HepG2 (cell line): ENCODE results near the gene KSR1. TPM values are rescaled to one million over a fixed set of nuclear protein-coding genes. Genes with fewer than 3 reads are reported as not detected.
A peak's percentile ranks its signal among the peaks of the same experiment; 100 is the strongest.

Source experiments
- BCL6 ChIP-seq: IDR thresholded peaks from 2 replicates; pipeline ENCODE4 v1.6.1; 2016; ENCODE audit warnings: missing genetic modification reagents, missing compliant biosample characterization
- CENPX ChIP-seq: sonication (generic); formaldehyde crosslinking; IDR thresholded peaks from 2 replicates; pipeline ENCODE4 v1.9.0; 2021; ENCODE audit warnings: mild to moderate bottlenecking, missing genetic modification reagents, moderate library complexity
- CHCHD3 ChIP-seq: sonication (generic); formaldehyde crosslinking; IDR thresholded peaks from 2 replicates; pipeline ENCODE4 v1.8.0; 2022; ENCODE audit warnings: mild to moderate bottlenecking, missing genetic modification reagents, moderate library complexity
- HDAC2 ChIP-seq: sonication (generic); formaldehyde crosslinking; IDR thresholded peaks from 2 replicates; pipeline ENCODE4 v1.4.0; 2020; ENCODE audit warnings: missing genetic modification reagents
- IRX3 ChIP-seq: sonication (generic); formaldehyde crosslinking; IDR thresholded peaks from 2 replicates; pipeline ENCODE4 v1.8.1; 2023; ENCODE audit warnings: mild to moderate bottlenecking, low read depth, missing genetic modification reagents, borderline replicate concordance
- JARID2 ChIP-seq: sonication (generic); formaldehyde crosslinking; IDR thresholded peaks from 2 replicates; pipeline ENCODE4 v1.8.1; 2023; ENCODE audit warnings: missing genetic modification reagents, inconsistent platforms; ENCODE audit not compliant: insufficient replicate concordance
- MTF1 ChIP-seq: sonication (generic); formaldehyde crosslinking; IDR thresholded peaks from 2 replicates; pipeline ENCODE4 v1.5.0; 2020; ENCODE audit warnings: missing genetic modification reagents
- MYNN ChIP-seq: sonication (generic); formaldehyde crosslinking; IDR thresholded peaks from 2 replicates; pipeline ENCODE4 v1.4.0; 2020; ENCODE audit warnings: mild to moderate bottlenecking, low read depth, missing genetic modification reagents
- NCOA5 ChIP-seq: sonication (generic); formaldehyde crosslinking; IDR thresholded peaks from 2 replicates; pipeline ENCODE4 v1.4.0; 2020; ENCODE audit warnings: missing genetic modification reagents
- ONECUT2 ChIP-seq: sonication (generic); formaldehyde crosslinking; IDR thresholded peaks from 2 replicates; pipeline ENCODE4 v1.4.0; 2020; ENCODE audit warnings: missing genetic modification reagents
- PAXIP1 ChIP-seq: sonication (generic); formaldehyde crosslinking; conservative IDR thresholded peaks from 2 replicates; pipeline ENCODE4 v1.4.0; 2020; ENCODE audit warnings: mild to moderate bottlenecking, missing genetic modification reagents, moderate library complexity
- RBM22 ChIP-seq: fragments of 200-400 bp; formaldehyde crosslinking; optimal IDR thresholded peaks from 2 replicates; pipeline ENCODE3; 2017; ENCODE audit warnings: mild to moderate bottlenecking, low read length, moderate library complexity
- RBM39 ChIP-seq: fragments of 200-400 bp; formaldehyde crosslinking; IDR thresholded peaks from one replicate; pipeline ENCODE4 v1.6.1; 2018; ENCODE audit warnings: antibody characterized with exemption, mild to moderate bottlenecking, low read depth, low read length; ENCODE audit not compliant: poor library complexity, severe bottlenecking
- REPIN1 ChIP-seq: sonication (generic); formaldehyde crosslinking; IDR thresholded peaks from 2 replicates; pipeline ENCODE4 v1.8.0; 2022; ENCODE audit warnings: missing genetic modification reagents, low read depth, mild to moderate bottlenecking, borderline replicate concordance
- ZBTB49 ChIP-seq: sonication (generic); formaldehyde crosslinking; IDR thresholded peaks from 2 replicates; pipeline ENCODE4 v1.4.0; 2020; ENCODE audit warnings: missing genetic modification reagents, borderline replicate concordance
- ZMYM3 ChIP-seq: sonication (generic); formaldehyde crosslinking; IDR thresholded peaks from 2 replicates; pipeline ENCODE4 v1.5.1; 2020; ENCODE audit warnings: mild to moderate bottlenecking, missing genetic modification reagents
- ZNF12 ChIP-seq: sonication (generic); formaldehyde crosslinking; IDR thresholded peaks from 2 replicates; pipeline ENCODE4 v1.5.0; 2020; ENCODE audit warnings: missing genetic modification reagents
- ZNF34 ChIP-seq: sonication (generic); formaldehyde crosslinking; IDR thresholded peaks from 2 replicates; pipeline ENCODE4 v1.4.0; 2020; ENCODE audit warnings: mild to moderate bottlenecking, missing genetic modification reagents, borderline replicate concordance
- ZNF589 ChIP-seq: sonication (generic); formaldehyde crosslinking; conservative IDR thresholded peaks from 2 replicates; pipeline ENCODE4 v1.8.0; 2022; ENCODE audit warnings: mild to moderate bottlenecking, moderate library complexity, missing genetic modification reagents
- ZNF7 ChIP-seq: IDR thresholded peaks from 2 replicates; pipeline ENCODE4 v1.6.1; 2016; ENCODE audit warnings: missing biosample characterization, missing genetic modification reagents
- ZNF75D ChIP-seq: sonication (generic); formaldehyde crosslinking; IDR thresholded peaks from 2 replicates; pipeline ENCODE4 v1.8.1; 2023; ENCODE audit warnings: missing genetic modification reagents, mild to moderate bottlenecking, borderline replicate concordance
- polyA plus RNA-seq, 8 experiments: library from polyadenylated mRNA; depleted of rRNA in 3 of 8; stranded (reverse) in 7 of 8; unstranded in 1 of 8; fragments of >200 nt; fragmentation: Illumina TruSeq in 4 of 8; extraction: Trizol in 4 of 8; gene quantifications; 2 replicates each; pipeline versions ENCODE4 v1.2.1 to v1.2.3, GENCODE V29; 2011 to 2016; ENCODE audit warnings: low read depth in 4 of 8, missing spikeins in 1 of 8, mixed read lengths in 1 of 8; ENCODE audit not compliant: insufficient read depth in 1 of 8
- total RNA-seq, 5 experiments: library from RNA; depleted of rRNA; stranded (reverse); fragments of >200 nt; fragmentation: Illumina TruSeq; extraction: Trizol; gene quantifications; 2 replicates each; pipeline ENCODE4 v1.2.3, GENCODE V29; 2016; ENCODE audit warnings: low read depth in 1 of 5
- TF ChIP-seq, protein P1 (sequence below): sonication (generic); formaldehyde crosslinking; IDR thresholded peaks from 2 replicates; pipeline ENCODE4 v1.4.0; 2020; ENCODE audit warnings: mild to moderate bottlenecking, missing genetic modification reagents

The KSR1 gene
- total and polyA plus RNA-seq, 2 of the 13 experiments (the other 11 are each of a cell fraction or from before 2014, with no cell fraction given) = 10.1 to 16.6 TPM

DNA sequence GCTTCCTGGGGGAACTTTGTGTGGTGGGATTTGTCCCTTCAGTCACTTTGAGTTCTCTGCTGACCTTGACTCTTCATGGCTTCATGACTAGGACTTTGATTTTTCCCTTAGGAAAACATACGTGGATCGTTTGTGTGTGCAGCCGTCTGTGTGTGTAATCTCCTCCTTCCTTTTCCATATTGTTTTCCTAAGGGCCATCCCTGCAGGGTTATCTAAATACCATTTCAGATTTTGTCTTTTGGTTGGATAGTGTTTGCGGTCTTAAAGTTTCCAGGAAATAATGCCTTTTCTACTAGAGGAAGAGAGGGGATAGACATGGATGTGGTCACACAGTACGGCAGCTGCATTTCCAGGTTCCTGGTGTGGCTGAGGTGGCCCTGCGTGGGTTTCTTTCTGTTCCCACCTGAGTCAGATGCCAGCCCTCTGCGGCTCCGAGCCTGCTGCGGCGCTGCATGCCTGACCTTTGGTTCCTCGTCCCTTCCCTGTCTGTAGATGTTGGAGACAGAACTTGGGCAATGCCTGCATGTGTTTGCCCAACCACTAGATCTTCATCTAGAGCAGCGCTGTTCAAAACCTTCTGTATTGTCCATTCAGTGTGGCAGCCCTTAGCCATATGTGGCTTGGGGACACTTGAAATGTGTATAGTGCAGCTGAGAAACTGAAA is 102.7 kb downstream of the KSR1 start (continued):
- TF ChIP-seq NCOA5 (CRISPR knock-in tag) (no peak), PAXIP1 (CRISPR knock-in tag) (peak; percentile 71), REPIN1 (CRISPR knock-in tag) (no peak), HDAC2 (peak; percentile 56; the same call in 1 of the 2 replicates), ZNF589 (CRISPR knock-in tag) (no peak), ZMYM3 (peak; percentile 67; the same call in 1 of the 2 replicates), RBM39 (no peak), CHCHD3 (no peak), ZNF75D (no peak), RBM22 (no peak), ZNF12 (CRISPR knock-in tag) (peak; percentile 68), CENPX (CRISPR knock-in tag) (no peak), MYNN (CRISPR knock-in tag) (no peak), JARID2 (CRISPR knock-in tag) (no peak), ZNF7 (CRISPR knock-in tag) (no peak), MTF1 (CRISPR knock-in tag) (no peak), ONECUT2 (peak; percentile 51; the same call in 1 of the 2 replicates), IRX3 (CRISPR knock-in tag) (no peak), ZBTB49 (CRISPR knock-in tag) (no peak), BCL6 (CRISPR knock-in tag) (peak; percentile 77), ZNF34 (no peak)
- TF ChIP-seq, protein P1, sequence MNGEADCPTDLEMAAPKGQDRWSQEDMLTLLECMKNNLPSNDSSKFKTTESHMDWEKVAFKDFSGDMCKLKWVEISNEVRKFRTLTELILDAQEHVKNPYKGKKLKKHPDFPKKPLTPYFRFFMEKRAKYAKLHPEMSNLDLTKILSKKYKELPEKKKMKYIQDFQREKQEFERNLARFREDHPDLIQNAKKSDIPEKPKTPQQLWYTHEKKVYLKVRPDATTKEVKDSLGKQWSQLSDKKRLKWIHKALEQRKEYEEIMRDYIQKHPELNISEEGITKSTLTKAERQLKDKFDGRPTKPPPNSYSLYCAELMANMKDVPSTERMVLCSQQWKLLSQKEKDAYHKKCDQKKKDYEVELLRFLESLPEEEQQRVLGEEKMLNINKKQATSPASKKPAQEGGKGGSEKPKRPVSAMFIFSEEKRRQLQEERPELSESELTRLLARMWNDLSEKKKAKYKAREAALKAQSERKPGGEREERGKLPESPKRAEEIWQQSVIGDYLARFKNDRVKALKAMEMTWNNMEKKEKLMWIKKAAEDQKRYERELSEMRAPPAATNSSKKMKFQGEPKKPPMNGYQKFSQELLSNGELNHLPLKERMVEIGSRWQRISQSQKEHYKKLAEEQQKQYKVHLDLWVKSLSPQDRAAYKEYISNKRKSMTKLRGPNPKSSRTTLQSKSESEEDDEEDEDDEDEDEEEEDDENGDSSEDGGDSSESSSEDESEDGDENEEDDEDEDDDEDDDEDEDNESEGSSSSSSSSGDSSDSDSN (CRISPR knock-in tag) = peak; percentile 77
